Stimulated activated CD4-positive, alpha-beta T cell treated with anti-CD3 and anti-CD28 coated beads, Interleukin-4, amount 100 ng/mL, for 24 hours (primary cell): Measurements from ENCODE around the gene RASSF8.

Experiments used
- DNase-seq: peaks from one replicate; pipeline ENCODE4 v3.0.0-alpha.2; 2020

The RASSF8 gene

DNA sequence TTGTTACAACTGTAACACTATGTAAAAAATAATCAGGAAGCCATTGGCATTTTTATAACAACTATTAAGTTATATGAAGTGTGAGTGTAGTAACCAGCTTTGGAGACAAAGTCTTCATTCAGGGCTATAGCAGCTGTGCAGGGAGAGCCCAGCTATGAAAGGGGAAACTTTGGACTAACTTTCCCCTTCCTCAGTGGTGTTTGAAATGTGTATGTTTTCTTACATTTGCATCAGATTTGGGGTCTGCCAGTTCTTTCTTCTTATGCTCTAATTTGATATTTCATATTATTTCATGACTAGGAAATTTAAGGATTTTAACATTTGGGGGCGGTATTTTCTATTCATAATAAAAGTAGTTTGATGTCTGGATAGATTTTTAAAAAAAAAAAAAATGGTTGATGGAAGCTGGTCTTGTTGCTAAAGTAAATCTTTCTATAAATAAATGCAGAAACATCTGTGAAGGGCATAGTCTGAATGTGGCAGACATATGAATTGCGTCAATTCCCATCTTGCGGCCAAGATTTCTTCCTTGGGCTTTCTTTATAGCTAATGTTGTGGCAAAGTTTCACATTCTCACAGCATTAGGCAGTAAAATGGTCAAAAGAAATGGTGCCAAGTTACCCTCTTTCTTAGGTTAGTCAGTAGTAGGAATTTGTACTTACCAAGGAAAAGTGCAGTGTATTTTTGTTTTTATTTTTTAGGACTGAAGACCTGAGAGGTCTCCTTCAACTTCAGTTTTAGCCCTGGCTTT, 35.6 kb downstream of the RASSF8 start:
- no peak for DNase-seq

GRCh38 chr12:25994901-25995625, 36.6 kb downstream of the RASSF8 start:
- no peak for DNase-seq

- no peak for DNase-seq
Measured at GRCh38 chr12:25995906-25996305, 37.4 kb downstream of the RASSF8 start.

DNA sequence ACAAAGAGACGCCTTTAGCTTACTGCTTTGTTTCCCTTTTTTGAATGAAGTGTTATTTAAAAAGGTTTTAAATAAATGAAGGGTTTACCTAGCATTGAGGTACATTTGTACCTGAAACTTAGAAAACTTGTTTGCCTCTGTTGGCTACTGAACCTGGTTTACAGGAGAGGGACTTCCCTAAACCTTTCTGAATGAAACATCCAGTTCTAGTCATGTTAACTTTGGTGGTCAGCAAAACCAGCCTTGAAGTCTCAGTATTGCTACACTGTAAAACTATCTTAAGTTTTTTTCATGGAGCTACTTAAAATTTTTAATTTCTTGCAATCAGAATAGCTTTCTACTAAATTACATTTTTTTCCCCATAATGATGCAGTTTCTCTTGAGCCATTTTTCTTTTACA, 38.2 kb downstream of the RASSF8 start:
- no peak for DNase-seq

DNA sequence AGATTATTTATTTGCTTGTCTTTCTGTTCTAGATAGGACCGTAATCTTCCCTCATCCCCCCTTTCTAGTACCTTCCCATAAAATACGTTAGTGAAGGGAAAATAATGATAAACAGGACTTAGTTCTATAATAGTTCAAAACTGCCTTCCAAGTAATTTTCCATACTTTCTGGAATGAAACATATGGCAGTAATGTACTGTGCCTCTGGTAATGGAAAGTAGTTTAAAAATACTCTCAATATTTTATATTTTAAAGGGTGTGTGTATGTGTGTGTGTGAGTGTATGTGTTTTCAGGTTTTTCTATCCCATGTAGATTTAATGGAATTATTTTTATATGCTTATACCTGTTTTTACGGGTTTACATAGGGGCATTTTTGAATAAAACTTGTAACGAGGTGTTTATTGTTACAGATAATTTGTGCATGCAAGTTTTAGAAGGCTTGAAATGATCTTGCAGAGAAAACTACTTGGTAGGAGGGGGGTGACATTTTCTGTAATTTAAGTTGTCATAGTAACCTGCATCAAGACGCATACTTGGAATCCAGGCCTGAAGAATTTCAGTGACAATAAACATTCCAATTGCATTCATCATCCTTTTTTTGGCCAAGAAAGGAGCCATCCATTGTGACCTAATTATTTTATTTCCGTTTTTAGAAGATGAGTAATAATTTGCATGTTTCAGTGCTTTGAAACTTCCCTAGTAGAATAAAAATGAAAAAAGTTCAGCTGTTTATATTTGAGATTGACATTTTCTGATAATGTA, 38.9 kb downstream of the RASSF8 start:
- no peak for DNase-seq

DNA sequence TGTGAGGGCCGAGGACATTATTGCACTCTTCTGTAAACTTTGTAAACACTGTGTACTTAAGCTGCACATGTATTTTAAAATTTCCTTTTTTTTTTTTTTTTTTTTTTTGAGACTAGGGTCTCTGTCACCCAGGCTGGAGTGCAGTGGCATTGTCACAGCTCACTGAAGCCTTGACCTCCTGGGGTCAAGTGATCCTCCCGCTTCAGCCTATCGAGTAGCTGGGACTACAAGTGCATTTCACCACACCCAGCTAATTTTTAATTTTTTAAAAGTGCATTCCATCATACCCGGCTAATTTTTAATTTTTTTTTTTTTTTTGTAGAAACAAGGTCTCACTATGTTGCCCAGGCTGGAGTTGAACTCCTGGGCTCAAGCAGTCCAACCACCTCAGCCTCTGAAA, 42.4 kb downstream of the RASSF8 start:
- DNase-seq = no peak

DNA sequence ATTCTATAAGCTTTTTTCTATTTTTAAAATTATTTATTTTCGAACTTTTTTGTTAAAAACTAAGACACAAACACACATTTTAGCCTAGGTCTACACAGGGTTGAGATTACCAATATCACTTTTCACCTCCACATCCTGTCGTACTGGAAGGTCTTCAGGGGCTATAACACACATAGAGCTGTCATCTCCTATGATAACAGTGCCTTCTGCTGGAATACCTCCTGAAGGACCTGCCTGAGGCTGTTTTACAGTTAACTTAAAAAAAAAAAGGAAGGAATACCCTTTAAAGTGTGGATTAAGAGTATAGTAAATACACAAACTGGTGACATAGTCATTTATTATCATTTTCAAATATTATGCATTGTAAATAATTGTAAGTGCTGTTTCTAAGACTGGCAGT, 43.0 kb downstream of the RASSF8 start:
- no peak for DNase-seq

DNA sequence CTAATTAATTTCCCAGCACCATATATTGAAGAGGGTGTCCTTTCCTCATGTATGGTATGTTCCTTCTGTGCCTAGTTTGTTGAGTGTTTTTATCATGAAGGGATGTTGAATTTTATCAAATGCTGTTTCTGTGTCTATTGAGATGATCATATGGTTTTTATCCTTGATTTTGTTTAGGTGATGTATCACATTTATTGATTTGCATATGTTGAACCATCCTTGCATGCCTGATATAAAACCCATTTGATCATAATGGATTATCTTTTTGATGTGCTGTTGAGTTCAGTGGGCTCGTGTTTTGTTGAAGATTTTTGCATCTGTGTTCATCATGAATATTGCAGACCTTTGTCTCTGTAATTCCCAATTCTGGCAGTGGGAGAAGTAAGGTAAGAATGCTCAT, 44.6 kb downstream of the RASSF8 start:
- no peak for DNase-seq

DNA sequence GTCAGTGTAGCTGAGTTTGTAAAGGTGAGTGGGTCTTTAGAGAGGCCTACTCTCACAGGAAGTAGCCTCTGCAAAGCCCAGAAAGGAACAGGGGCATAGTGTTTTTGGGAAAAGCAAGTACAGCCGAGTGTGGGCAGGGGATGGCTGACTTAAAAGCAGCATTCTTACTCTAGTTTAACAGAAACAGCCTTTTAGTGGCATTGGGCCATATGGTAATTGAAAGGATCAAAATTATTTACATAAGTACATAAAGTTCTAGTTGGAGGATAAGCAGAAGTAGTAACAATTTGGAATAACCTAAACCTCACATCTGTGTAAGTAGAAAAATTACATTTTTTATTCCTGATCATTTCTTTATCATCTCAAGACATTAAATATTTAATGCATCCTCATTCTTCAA, 49.1 kb downstream of the RASSF8 start:
- DNase-seq = no peak

GRCh38 chr12:26009593-26009992, 51.1 kb downstream of the RASSF8 start:
- no peak for DNase-seq

DNA sequence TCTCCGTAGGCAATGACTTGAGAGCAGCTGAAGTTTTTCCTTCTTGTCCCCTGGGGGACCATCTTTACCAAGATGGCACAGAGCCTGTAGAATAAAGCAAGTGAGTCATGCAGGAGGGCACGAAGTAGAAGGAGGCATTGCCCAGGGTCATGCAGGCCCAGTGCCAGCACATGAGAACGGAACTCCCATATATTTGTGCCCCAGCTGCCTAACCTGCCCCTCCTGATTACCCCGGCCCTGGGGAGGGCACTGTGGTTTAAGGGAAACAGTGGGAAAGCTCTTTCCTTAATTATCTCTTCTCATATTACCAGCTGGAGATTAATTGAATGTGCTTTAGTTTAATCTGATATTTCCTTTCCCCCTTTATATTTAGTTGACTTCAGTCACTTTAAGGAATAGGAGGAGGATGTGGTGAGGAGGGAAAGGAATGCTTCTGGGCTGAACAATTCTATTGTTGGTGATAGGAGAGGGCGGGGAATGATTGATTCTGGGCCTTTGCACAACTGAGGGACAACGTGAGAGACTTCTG, 51.9 kb downstream of the RASSF8 start:
- DNase-seq = no peak

- DNase-seq = no peak
Measured at GRCh38 chr12:26011099-26011498, 52.6 kb downstream of the RASSF8 start.

DNA sequence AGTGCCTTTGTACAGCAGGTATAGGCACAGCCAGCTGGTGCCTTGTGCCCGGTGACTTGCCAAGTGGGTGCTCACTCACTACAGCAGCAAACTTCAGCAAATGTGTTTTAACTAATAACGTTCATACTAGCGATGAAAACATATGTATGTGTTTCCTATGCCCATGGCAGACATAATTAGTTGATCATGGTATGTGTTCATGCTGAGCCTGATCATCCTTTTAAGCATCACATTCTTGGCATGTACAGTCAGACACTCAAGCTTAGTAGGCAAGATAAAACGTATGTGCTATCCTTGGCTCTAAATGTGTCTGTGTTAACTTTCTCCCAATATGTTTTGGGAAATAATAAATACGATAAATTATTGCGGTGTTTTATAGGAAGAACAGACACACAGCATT, 55.6 kb downstream of the RASSF8 start:
- DNase-seq = no peak

GRCh38 chr12:26016516-26016915, 58.0 kb downstream of the RASSF8 start:
- no peak for DNase-seq

GRCh38 chr12:26017484-26018211, 59.2 kb downstream of the RASSF8 start:
- DNase-seq = no peak

DNA sequence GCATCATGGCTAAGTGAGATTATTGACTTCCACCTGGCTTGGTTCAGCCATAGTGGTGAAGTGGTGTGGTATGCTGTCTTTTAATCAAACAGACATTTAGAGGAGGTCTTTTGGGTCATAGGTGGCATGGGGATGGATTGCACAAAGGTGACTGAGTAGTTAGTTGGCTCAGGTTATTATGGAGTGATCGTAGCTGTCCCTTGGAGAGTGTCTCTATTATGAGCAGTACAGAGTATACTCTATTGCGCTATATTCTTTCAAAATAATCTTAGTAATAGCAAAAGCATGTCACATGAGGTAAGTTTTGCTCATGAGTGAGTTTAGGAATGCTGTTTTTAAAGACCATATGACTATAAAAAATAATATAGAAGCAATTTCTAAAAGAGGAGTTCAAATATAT, 60.4 kb downstream of the RASSF8 start:
- no peak for DNase-seq

GRCh38 chr12:26021534-26021933, 63.1 kb downstream of the RASSF8 start:
- DNase-seq = no peak

GRCh38 chr12:26022043-26022442, 63.6 kb downstream of the RASSF8 start:
- DNase-seq = no peak

DNA sequence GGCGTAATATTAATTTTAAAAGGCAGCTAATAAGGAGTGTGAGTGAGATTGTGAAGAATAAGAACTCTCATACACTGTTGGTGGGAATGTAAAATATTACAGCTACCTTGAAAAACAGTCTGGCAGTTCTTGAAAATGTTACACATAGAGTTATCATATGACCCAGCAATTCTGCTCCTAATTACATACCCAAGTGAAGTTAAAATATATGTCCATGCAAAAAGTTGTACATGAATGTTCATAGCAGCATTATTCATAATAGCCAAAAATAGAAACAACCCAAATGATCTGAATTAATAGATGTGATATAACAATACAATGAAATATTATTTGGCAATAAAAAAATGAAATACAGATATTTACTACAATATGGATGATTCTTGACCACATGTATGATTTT, 68.2 kb downstream of the RASSF8 start:
- no peak for DNase-seq

DNA sequence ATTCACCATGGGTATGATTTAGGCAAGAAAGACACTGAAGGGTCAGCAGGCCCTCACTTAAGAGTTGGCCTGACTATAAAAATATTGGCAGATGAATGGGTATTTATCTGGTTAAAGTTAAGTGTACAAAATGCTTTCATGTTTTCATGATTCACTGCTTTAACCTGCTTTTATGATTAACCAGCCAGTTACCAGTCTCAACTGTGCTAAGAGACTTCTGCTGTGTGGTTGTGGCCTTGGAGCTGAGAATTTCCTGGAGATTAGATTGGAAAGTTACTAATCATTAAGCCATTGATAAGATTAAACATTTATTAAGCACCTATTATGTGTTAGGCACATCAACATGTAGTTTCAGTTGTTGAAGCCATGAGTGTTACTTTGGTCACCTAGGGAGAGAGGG, 68.9 kb downstream of the RASSF8 start:
- DNase-seq = no peak

- DNase-seq = peak; percentile 22
Measured at GRCh38 chr12:26028953-26029735, 70.7 kb downstream of the RASSF8 start.

DNA sequence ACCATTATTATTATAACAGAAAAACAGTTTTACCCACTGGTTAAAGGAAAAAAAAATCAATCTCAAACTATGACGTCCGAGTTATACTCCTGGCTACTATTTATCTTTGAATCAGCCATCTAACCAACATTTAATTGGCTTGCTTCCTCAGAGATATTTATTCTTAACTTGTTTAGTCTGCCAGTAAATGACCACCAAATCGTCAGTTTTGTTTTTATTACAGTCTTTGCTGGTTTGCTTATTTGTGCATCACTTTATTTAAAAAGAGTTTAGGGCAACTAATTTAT, 71.2 kb downstream of the RASSF8 start:
- DNase-seq = no peak
